CD4-positive, alpha-beta T cell treated with Interferon gamma for 1 hour (primary cell): ENCODE results near the gene PSMC3.

Experiments
- DNase-seq: peaks from one replicate; pipeline ENCODE4 v3.0.0-alpha.2; 2020

Gene PSMC3

DNA sequence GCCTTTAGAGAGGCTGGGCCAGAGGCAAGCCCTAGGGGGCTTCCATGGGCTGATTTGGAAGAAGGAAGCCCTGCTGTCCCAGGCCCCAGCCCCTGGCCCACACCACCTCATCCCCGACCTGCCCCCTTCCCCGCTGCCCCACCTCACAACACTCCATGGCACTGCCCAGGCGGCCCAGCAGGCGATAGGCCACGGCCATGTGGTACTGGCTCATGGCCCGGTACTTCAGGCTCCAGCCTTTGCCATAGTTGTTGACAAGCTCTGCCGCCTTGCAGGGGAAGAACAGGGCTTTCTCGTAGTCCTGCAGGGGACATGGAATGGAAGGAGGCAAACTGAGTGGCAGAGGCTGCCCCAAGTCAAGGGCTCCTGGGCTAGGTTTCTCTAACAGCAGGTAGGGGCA, 16.3 kb upstream of the PSMC3 start:
- no peak for DNase-seq

DNA sequence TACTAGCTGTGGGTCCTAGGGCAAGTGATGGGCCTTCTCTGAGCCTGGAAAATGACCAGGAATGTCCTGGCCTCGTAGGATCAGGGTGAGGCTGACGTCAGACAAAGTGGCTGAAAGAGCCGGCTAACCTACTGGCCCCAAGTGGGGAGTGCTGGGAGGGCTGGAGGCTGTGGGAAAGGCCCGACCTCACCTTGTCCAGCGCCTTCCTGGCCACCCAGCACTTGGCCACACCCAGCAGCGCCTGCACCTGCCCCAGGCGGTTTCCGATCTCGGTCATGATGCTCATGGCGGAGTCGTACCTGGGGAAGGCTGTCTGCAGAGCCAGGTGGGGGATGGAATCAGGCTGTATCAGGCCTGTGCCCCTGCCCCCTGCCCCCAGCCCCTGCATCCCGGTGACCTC, 15.2 kb upstream of the PSMC3 start:
- no peak for DNase-seq

DNA sequence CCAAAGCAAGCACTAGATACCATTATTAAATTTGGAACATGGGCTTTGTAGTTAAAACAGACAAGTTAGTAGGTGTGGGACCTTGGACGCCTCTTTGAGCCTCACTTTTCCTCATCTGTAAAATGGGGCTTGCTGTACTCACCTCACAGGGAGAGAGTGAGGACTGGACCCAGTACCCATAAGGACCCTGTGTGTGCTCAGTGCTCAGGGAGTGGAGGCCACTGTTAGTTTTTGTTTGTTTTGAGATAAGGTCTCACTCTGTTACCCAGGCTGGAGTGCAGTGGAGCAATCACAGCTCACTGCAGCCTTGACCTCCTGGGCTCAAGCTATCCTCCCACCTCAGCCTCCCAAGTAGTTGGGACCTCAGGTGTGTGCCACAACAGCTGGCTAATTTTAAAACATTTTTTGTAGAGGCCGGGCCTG, 13.8 kb upstream of the PSMC3 start:
- no peak for DNase-seq

DNA sequence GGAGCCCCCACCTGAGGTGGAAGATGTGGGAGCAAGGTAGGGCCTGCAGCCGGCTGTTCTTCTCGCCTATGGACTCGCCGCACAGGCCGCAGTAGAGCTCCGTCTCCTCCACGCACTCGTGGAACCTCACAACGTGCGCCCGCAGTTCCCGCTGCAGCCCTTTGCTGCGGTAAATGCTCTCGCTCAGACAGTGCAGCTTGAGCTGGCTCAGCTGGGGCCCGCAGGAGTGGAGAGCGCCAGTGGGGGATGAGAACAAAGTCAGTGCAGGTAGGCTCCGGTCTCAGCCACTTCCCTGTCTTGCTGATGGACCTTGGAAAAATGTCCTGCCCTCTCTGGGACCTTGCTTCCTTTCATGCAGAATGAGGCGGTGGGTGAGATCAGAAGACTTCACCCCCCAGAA, 12.5 kb upstream of the PSMC3 start:
- no peak for DNase-seq

DNA sequence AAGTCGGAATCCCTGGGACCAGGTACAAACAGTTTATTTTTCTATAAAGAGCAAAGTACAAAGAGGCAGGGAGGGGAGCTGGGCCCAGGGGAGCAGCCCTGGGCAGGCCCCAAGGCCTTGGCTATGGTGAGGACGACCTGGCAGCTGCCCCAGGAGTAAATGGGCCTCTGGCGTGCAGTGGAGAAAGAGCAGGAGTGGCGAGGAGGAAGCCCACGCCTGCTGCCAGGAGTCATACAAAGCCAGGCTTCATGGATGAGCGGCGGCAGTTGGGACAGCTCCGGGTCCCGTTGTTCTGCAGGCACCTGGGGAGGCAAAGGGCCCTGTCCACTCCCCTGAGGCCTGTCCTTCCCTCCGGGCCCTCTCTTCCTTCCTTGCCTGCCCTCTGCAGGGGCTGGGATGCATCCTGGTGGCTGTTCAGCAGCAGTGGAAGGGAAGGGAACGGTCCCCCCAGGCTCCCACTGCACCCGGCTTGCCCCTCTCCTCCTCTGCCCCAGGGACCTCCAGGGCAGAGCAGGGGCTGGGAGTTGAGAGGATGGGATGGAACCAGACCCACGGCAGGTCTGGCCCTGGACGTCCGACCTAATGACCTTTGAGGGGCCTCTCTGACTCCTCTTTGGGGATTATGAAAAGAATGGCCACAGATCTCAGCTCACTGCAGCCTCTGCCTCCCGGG, 11.6 kb upstream of the PSMC3 start:
- no peak for DNase-seq

GRCh38 chr11:47437218-47437745, 11.0 kb upstream of the PSMC3 start:
- no peak for DNase-seq

DNA sequence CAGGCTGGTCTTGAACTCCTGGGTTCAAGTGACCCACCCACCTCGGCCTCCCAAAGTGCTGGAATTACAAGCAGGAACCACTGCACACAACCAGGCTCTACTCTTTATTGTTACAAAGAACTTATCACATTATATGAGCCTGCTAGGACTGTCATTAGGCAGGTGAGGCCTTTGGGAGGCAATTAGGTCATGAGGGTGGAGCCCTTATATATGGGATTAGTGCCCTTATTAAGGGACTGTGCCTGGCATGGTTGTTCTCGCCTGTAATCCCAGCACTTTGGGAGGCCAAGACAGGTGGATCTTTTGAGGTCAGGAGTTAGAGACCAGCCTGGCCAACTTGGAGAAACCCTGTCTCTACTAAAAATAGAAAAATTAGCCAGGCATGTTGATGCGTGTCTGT, 10.5 kb upstream of the PSMC3 start:
- no peak for DNase-seq

GRCh38 chr11:47435687-47436086, 9.4 kb upstream of the PSMC3 start:
- DNase-seq: no peak

- no peak for DNase-seq
Observed at GRCh38 chr11:47434011-47434786, 8.0 kb upstream of the PSMC3 start.

DNA sequence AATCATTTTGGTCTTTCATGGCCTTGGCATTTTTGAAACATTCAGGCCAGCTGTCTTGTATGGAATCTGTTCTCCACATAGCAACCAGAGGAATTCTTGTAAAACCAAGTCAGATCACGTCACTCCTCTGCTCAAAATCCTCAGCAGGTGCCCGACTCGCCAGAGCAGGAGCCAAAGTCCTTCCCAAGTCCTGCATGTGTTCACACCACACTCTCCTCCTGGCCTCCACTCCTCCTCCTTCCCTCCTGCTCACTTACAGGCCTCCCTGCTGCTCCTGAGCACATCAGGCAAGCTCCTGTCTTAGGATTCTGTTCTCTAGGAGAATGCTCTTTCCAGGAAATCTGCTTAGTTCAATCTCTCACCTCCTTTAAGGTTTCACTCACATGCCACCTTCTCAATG, 6.9 kb upstream of the PSMC3 start:
- no peak for DNase-seq

DNA sequence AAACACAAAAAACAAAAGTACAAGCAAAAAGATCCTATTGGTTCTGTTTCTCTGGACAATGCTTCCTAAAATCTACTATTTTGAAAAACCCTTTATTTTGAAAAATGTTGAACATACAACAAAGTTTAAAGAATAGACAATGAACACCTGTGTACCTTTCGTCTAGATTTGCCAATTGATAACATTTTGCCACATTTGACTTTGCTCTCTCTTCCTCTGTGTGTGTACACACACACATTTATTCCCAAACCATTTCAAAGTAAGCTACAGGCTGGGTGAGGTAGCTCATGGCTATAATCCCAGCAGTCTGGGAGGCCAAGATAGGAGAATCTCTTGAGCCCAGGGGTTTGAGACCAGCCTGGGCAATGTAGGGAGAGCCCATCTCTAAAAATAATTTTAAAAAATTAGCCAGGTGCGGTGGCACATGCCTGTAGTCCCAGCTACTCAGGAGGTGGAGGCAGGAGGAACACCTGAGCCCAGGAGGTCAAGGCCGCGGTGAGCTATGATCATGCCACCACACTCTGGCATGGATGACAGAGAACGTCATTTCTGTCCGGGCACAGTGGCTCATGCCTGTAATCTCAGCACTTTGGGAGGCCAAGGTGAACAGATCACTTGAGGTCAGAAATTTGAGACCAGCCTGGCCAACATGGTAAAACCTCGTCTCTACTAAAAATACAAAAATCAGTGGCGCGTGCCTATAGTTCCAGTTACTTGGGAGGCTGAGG, 5.3 kb upstream of the PSMC3 start:
- DNase-seq: no peak

DNA sequence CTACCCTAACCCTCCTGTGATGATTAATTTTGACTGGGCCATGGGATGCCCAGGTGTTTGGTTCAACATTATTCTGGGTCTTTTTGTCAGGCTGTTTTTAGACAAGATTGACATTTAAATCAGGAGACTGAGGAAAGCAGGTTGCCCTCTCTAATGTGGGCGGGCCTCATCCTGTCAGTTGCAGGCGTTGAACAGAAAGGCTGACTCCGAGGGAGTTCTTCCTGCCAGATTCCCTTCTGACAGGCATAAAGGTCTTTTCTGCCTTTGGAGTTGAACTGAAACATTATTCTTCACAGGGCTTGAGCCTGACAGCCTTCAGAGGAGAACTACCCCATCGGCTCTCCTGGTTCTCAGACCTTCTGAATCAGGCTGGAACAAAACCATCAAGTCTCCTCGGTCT, 4.3 kb upstream of the PSMC3 start:
- DNase-seq: no peak

GRCh38 chr11:47425611-47426010, 628 bp downstream of the PSMC3 start:
- DNase-seq: no peak

- DNase-seq: no peak
Observed at GRCh38 chr11:47418454-47419259, 7.6 kb downstream of the PSMC3 start.

DNA sequence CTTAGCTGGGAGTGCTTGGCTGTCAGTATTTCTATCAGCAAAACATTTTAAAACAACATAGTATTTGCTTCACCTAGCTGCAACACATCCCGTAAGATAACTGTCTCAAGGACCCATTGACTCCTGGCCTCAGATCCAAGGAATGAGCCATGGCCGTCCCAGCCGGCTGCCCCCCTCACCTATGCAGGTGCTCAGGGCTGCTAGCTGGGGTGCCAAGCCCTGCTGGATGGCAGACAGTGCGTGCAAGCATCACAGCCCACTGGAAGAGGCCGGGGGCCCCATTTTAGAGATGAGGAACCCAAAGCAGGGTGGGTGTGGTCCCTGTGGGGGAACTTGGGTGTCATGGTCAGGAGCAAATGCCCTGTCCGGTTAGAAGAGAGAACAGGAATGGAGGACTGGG, 8.5 kb downstream of the PSMC3 start:
- DNase-seq: no peak

- no peak for DNase-seq
Observed at GRCh38 chr11:47415949-47416472, 10.2 kb downstream of the PSMC3 start.

DNA sequence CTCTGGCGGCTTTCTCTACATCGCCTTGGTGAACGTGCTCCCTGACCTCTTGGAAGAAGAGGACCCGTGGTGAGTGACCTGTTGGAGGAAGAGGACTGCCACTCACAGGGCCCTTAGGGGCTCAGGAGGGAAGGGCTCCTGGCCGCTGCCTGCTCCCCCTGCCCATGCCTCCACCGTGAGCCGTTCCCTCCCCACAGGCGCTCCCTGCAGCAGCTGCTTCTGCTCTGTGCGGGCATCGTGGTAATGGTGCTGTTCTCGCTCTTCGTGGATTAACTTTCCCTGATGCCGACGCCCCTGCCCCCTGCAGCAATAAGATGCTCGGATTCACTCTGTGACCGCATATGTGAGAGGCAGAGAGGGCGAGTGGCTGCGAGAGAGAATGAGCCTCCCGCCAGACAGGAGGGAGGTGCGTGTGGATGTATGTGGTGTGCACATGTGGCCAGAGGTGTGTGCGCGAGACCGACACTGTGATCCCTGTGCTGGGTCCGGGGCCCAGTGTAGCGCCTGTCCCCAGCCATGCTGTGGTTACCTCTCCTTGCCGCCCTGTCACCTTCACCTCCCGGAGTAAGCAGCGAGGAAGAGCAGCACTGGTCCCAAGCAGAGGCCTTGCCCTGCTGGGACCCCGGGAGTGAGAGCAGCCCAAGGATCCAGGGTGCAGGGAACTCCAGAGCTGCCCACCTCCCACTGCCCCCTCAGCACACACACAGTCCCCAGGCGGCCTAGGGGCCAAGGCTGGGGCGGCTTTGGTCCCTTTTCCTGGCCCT, 11.0 kb downstream of the PSMC3 start:
- DNase-seq: no peak

DNA sequence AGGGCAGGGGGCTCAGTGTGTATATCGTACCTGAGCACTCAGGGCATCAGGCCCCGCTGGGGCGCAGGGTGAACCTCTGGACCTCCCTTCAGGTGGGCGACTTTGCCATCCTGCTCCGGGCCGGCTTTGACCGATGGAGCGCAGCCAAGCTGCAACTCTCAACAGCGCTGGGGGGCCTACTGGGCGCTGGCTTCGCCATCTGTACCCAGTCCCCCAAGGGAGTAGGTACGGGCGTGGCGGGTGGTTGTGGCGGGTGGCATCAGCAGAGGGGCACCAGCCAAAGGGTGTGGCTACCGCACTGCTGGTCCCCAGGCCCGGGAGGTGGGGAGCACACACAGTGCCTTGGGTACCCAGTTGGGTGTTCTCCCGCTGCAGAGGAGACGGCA, 11.6 kb downstream of the PSMC3 start:
- no peak for DNase-seq

- no peak for DNase-seq
Observed at GRCh38 chr11:47413908-47414684, 12.1 kb downstream of the PSMC3 start.

DNA sequence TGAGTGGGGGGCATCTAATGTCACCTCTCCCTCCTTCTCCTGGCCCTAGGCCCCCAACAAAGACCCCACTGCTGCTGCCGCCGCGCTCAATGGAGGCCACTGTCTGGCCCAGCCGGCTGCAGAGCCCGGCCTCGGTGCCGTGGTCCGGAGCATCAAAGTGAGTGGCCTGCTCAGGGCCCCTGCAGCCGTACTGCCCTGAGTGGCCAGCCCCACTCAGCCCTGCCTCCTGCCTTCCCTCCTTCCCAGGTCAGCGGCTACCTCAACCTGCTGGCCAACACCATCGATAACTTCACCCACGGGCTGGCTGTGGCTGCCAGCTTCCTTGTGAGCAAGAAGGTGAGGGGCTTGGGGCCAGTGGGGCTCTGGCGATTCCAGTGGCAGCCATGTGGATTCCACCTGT, 12.9 kb downstream of the PSMC3 start:
- DNase-seq: no peak
